22Rv1 (cell line): ENCODE results near the gene EPN2.

Source experiments
- CTCF ChIP-seq: fragments of 450-650 bp; IDR thresholded peaks from 2 replicates; pipeline ENCODE4 v1.5.1; 2017; ENCODE audit warnings: mild to moderate bottlenecking
- ZFX ChIP-seq: fragments of 450-650 bp; IDR thresholded peaks from 2 replicates; pipeline ENCODE4 v1.6.1; 2017; ENCODE audit warnings: antibody characterized with exemption, borderline replicate concordance

- TF ChIP-seq CTCF (no peak), ZFX (no peak)
These were observed 76.8 kb downstream of the EPN2 start for GRCh38 chr17:19313746-19314651.
